ENCODE data around the gene PPARA. TPM values are rescaled to one million over a fixed set of nuclear protein-coding genes. Genes with fewer than 3 reads are reported as not detected.
A peak's percentile ranks its signal among the peaks of the same experiment; 100 is the strongest.

Gene PPARA
- total RNA-seq, 1 donor from 2014 or later, result 23.0 TPM

DNA sequence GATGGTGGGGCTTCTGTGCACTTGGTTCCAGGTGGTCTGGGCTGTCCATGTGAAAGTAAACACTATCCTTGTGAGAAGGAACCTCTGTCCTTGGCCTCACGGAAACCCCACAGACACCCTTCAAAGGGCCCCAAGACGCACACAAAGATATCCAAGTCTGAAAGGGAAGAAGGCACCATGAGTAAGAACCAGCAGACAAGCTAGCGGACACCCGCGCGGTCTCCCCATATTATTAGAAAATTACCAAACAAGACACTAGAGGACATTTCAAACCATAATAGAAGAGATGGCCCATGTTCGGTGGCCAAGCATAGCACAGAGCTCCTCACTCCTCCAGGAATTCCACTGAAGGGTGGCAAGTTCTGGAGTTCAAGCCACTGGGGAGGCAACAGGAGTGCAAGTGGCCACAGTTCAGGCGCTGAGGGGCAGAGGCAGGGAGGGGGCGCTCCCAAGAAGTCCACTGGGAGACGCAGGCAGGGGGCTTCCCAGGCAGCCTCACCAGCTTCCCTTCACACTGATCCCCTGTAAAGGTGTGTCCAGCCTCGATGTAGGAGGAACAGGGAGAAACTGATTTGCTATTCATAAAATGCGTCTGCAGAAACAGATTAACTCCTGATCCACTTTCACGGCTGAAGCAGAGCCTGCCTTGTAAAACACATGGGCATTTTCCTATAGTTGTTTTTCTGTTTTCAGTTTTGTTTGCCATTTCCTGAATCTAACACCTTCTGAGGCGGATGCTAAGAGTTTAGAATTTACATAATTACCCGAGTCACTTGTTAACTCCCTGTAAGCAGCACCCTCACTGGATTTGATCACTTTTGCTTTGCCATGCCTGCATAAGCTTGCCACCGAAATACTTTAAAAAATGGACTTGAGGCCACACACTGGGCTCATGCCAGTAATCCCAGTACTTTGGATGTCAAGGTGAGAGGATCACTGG, 9.1 kb upstream of the PPARA start:
- peak overlapping the region; percentile 29 for H3K4me3 Mint-ChIP-seq

GRCh38 chr22:46142548-46143490, 7.5 kb upstream of the PPARA start:
- Mint-ChIP-seq H3K9me3 (no peaks in the 10 kb centered on the region), H3K4me1 (peaks cover 10% of the 10 kb centered on the region), H3K27ac (no peak overlapping the region), H3K27me3 (no peaks in the 10 kb centered on the region), H3K4me3 (no peak overlapping the region), H3K36me3 (ENCODE audit: low read depth) (no peaks in the 10 kb centered on the region)
- no peak for TF ChIP-seq CTCF (IDR thresholded peaks at IDR 0.05)
- ChIA-PET CTCF (no interaction called here), POLR2A (interaction anchor here (0.7 kb wide), 1 partner anchor 107 kb away, joined by 3 read pairs; no protein-coding TSS in a partner anchor)
- intact Hi-C loops (cut with micrococcal nuclease), result no loop called here
- no peak for DNase-seq
- no peak for ATAC-seq (ENCODE audit: low read depth)

More for the DNA sequence above, 9.1 kb upstream of the PPARA start:
- POLR2A ChIA-PET, result interaction anchor here (0.6 kb wide), 1 partner anchor 149 kb away, joined by 4 read pairs; no protein-coding TSS in a partner anchor
- intact Hi-C loops (cut with micrococcal nuclease), result no loop called here
- peaks cover 10% of the 10 kb centered on the region for H3K4me1 Mint-ChIP-seq
- H3K27me3 Mint-ChIP-seq, result no peaks in the 10 kb centered on the region
- TF ChIP-seq CTCF (IDR thresholded peaks at IDR 0.05), result no peak
- peak; percentile 52 for ATAC-seq (ENCODE audit: low read depth)
- no peaks in the 10 kb centered on the region for H3K36me3 Mint-ChIP-seq (ENCODE audit: low read depth)
- CTCF ChIA-PET, result no interaction called here
- DNase-seq, result no peak
- H3K9me3 Mint-ChIP-seq, result no peaks in the 10 kb centered on the region
- peak overlapping the region; percentile 24 for H3K27ac Mint-ChIP-seq

GRCh38 chr22:46143491-46144147, 6.7 kb upstream of the PPARA start:
- ATAC-seq (ENCODE audit: low read depth) (no peak), DNase-seq (no peak)
- Mint-ChIP-seq H3K27ac (no peak overlapping the region), H3K9me3 (no peaks in the 10 kb centered on the region), H3K27me3 (no peaks in the 10 kb centered on the region), H3K4me3 (no peak overlapping the region), H3K36me3 (ENCODE audit: low read depth) (no peaks in the 10 kb centered on the region), H3K4me1 (peaks cover 10% of the 10 kb centered on the region)
- CTCF ChIA-PET, result no interaction called here
- no peak for TF ChIP-seq CTCF (IDR thresholded peaks at IDR 0.05)
- POLR2A ChIA-PET, result interaction anchor here (0.5 to 0.7 kb wide), 2 partner anchors 9 to 64 kb away, joined by 3 to 4 read pairs; no protein-coding TSS in a partner anchor
- intact Hi-C loops (cut with micrococcal nuclease), result no loop called here

DNA sequence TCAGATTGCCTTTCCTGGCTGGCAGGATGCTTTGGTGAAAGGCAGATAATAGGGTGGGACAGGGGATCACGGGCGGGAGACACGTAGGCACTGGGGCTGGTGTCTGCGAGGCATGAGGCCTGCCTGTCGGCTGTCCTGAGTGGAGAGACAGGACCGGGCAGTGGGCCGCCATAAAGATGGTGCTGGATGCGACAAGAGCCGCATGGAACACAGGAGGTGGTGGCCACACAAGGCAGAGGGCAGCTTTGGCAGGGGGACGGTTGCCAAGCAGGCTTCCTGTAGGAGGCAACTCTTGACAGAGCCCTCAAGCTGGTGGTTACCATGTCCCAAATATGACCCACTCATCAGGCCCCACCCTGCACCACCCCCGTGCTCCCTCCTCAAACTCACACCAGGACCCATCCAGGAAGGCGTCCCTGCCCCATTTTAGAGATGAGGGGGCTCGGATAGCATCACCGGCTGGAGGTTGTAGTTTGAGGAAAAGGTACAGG, 4.9 kb upstream of the PPARA start:
- no peak for TF ChIP-seq CTCF (IDR thresholded peaks at IDR 0.05)
- H3K27ac Mint-ChIP-seq, result no peak overlapping the region
- no peaks in the 10 kb centered on the region for H3K9me3 Mint-ChIP-seq
- ATAC-seq (ENCODE audit: low read depth) (no peak), DNase-seq (no peak)
- H3K27me3 Mint-ChIP-seq, result no peaks in the 10 kb centered on the region
- POLR2A ChIA-PET, result interaction anchor here (0.5 kb wide), 1 partner anchor 132 kb away, joined by 3 read pairs; no protein-coding TSS in a partner anchor
- H3K36me3 Mint-ChIP-seq (ENCODE audit: low read depth), result no peaks in the 10 kb centered on the region
- peaks cover 20% of the 10 kb centered on the region for H3K4me1 Mint-ChIP-seq
- no peak overlapping the region for H3K4me3 Mint-ChIP-seq
- intact Hi-C loops (cut with micrococcal nuclease), result no loop called here
- CTCF ChIA-PET, result no interaction called here

Measured in activated B cell treated with CpG ODN at 0.5 μM for 24 hours (primary cell).